Measurements from ENCODE around the gene GNE. TPM values are rescaled to one million over a fixed set of nuclear protein-coding genes. Genes with fewer than 3 reads are reported as not detected.

The GNE gene
- total and polyA plus RNA-seq, 2 of the 13 experiments (the other 11 are each of a cell fraction or from before 2014, with no cell fraction given): 16.1 to 24.1 TPM

- in situ Hi-C loops (cut with HindIII; ENCODE audit: extremely low pct_ligation_motif_present, low pct_unique_long_range_greater_than_20kb): loop anchor here (5.0 kb wide), 1 partner anchor 63 kb away; no protein-coding TSS in a partner anchor
- H3K4me2 ChIP-seq (ENCODE audit: low read depth, low read length): no peak overlapping the region
- H3K9ac ChIP-seq (ENCODE audit: insufficient read depth, low read depth, low read length): no peak overlapping the region
- BruUV-seq (replicated peaks): no TSS peak
- peaks cover 3 to 27% of the 10 kb centered on the region in 2 experiments; a peak in 3 of 5 replicates for H3K27me3 ChIP-seq (ENCODE audit: control insufficient read depth in 1 of 2, insufficient read depth in 2 of 2, low read length in 2 of 2)
- WGBS (ENCODE audit: low lambda C conversion rate): 0% methylated on average over 1 of the region's 3 CpGs
- DNase-seq (ENCODE audit: low spot score) (no peak), ATAC-seq (no peak), FAIRE-seq (no peak)
- H4K20me1 ChIP-seq (ENCODE audit: insufficient read depth, low read length): no peaks in the 10 kb centered on the region
- no peak for TF ChIP-seq NKX3-1 (CRISPR knock-in tag; IDR thresholded peaks at IDR 0.05)
- no peak for TF ChIP-seq ZFP36L1 (CRISPR knock-in tag; IDR thresholded peaks at IDR 0.05)
- no peak for TF ChIP-seq GATAD2A (CRISPR knock-in tag; IDR thresholded peaks at IDR 0.05)
- TF ChIP-seq SNAI1 (CRISPR knock-in tag; IDR thresholded peaks at IDR 0.05; ENCODE audit: borderline replicate concordance): no peak
- TF ChIP-seq NR2F1 (CRISPR knock-in tag; IDR thresholded peaks at IDR 0.05): no peak
- no peak for TF ChIP-seq TEAD3 (CRISPR knock-in tag; optimal IDR thresholded peaks at IDR 0.05; ENCODE audit: borderline replicate concordance)
- no peak for TF ChIP-seq ZNF772 (CRISPR knock-in tag; IDR thresholded peaks at IDR 0.05)
- TF ChIP-seq ZEB1 (IDR thresholded peaks at IDR 0.05; ENCODE audit: insufficient replicate concordance, low read depth): no peak
- TF ChIP-seq MATR3 (CRISPR knock-in tag; IDR thresholded peaks at IDR 0.05): no peak
- no peak for TF ChIP-seq WIZ (CRISPR knock-in tag; IDR thresholded peaks at IDR 0.05)
- no peak for TF ChIP-seq ZC3H4 (CRISPR knock-in tag; IDR thresholded peaks at IDR 0.05; ENCODE audit: borderline replicate concordance)
- TF ChIP-seq SNAPC2 (CRISPR knock-in tag; IDR thresholded peaks at IDR 0.05): no peak
- TF ChIP-seq CAMTA2 (CRISPR knock-in tag; IDR thresholded peaks at IDR 0.05; ENCODE audit: borderline replicate concordance): no peak
- no peak for TF ChIP-seq ZNF792 (CRISPR knock-in tag; IDR thresholded peaks at IDR 0.05)
- TF ChIP-seq, protein P1, sequence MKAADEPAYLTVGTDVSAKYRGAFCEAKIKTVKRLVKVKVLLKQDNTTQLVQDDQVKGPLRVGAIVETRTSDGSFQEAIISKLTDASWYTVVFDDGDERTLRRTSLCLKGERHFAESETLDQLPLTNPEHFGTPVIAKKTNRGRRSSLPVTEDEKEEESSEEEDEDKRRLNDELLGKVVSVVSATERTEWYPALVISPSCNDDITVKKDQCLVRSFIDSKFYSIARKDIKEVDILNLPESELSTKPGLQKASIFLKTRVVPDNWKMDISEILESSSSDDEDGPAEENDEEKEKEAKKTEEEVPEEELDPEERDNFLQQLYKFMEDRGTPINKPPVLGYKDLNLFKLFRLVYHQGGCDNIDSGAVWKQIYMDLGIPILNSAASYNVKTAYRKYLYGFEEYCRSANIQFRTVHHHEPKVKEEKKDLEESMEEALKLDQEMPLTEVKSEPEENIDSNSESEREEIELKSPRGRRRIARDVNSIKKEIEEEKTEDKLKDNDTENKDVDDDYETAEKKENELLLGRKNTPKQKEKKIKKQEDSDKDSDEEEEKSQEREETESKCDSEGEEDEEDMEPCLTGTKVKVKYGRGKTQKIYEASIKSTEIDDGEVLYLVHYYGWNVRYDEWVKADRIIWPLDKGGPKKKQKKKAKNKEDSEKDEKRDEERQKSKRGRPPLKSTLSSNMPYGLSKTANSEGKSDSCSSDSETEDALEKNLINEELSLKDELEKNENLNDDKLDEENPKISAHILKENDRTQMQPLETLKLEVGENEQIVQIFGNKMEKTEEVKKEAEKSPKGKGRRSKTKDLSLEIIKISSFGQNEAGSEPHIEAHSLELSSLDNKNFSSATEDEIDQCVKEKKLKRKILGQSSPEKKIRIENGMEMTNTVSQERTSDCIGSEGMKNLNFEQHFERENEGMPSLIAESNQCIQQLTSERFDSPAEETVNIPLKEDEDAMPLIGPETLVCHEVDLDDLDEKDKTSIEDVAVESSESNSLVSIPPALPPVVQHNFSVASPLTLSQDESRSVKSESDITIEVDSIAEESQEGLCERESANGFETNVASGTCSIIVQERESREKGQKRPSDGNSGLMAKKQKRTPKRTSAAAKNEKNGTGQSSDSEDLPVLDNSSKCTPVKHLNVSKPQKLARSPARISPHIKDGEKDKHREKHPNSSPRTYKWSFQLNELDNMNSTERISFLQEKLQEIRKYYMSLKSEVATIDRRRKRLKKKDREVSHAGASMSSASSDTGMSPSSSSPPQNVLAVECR (CRISPR knock-in tag; IDR thresholded peaks at IDR 0.05; ENCODE audit: borderline replicate concordance): no peak
- TF ChIP-seq PLRG1 (conservative IDR thresholded peaks at IDR 0.05): no peak
- no peak for TF ChIP-seq KLF11 (CRISPR knock-in tag; IDR thresholded peaks at IDR 0.05)
- TF ChIP-seq RFX1 (IDR thresholded peaks at IDR 0.05): no peak
- H3K27ac ChIP-seq (ENCODE audit: extremely low read length, insufficient read depth, low read length): no peak overlapping the region
- intact Hi-C loops (cut with micrococcal nuclease; ENCODE audit: unreplicated experiment): loop anchor here (5.0 kb wide), 2 partner anchors 158 to 208 kb away; partner anchors contain the start of gene OR2S2
- H3K4me3 ChIP-seq (replicated peaks in 1 of 3; ENCODE audit: insufficient read depth in 1 of 3, low read depth in 2 of 3, low read length in 3 of 3): no peak overlapping the region
- no peaks in the 10 kb centered on the region for H3K79me2 ChIP-seq (ENCODE audit: insufficient read depth, low read length)
- H2AFZ ChIP-seq (ENCODE audit: low read length): no peak overlapping the region
- CTCF ChIA-PET (ENCODE audit: low intra/inter-chr PET ratio, low total read pairs): interaction anchor here (1.5 to 3.8 kb wide), 2 partner anchors 62 to 157 kb away, joined by 3 to 40 read pairs; no protein-coding TSS in a partner anchor
- POLR2A ChIA-PET: interaction anchor here (0.6 to 1.4 kb wide), 2 partner anchors 26 to 261 kb away, joined by 3 to 6 read pairs; partner anchors contain the start of gene CLTA
- peaks cover 9% of the 10 kb centered on the region; the same call in 1 of the 2 replicates for H3K4me1 ChIP-seq (ENCODE audit: insufficient read depth, low read length)
- H3K36me3 ChIP-seq (replicated peaks in 1 of 2; ENCODE audit: control insufficient read depth in 1 of 2, insufficient read depth in 2 of 2, low read length in 2 of 2): no peaks in the 10 kb centered on the region
- H3K9me3 ChIP-seq (ENCODE audit: low read length): no peaks in the 10 kb centered on the region
These were observed 93.3 kb downstream of the GNE start for GRCh38 chr9:36164989-36165388.
